Measurements from ENCODE around the gene MYOC. TPM values are rescaled to one million over a fixed set of nuclear protein-coding genes. Genes with fewer than 3 reads are reported as not detected.

The MYOC gene
- polyA plus RNA-seq, 1 of the 3 experiments (the other 2 are of a cell fraction): not detected

DNA sequence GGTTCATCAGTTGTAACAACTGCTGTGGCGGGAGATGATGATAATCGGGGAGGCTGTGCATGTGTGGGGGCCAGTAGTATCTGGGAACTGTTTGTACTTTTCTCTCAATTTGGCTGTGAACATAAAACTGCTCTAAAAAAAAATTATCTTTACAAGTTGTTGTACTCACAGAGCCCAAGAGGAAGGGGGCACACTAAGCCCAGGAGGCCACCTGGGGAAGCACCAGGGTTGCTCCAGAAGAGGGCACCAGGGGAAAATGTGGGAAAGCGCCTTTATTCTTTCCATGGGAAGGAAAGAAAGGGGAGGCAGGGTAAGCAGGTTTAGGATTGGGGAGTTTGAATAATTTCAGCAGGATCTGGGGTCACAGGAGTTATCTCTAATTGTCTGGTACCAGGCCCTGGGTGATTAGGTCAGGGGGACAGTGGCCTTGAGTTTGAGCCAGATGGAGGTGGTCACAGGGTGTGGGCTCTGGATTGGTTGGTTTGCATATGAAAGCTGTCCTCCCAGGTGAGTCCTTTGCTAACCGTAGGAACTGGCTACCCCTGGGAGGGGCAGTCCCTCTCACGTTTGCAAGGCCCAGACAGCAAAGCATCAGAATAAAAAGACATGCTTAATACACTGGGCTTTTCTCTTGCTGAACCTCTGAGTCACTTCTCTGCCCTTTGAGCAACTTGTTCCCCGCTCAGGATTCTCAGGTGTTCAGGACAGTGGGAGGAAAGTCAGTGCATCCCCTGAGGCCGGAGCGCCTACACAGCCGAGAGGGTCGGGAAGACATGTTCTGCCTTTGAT is 11.2 kb downstream of the MYOC start (continued):
- TF ChIP-seq, protein P1, sequence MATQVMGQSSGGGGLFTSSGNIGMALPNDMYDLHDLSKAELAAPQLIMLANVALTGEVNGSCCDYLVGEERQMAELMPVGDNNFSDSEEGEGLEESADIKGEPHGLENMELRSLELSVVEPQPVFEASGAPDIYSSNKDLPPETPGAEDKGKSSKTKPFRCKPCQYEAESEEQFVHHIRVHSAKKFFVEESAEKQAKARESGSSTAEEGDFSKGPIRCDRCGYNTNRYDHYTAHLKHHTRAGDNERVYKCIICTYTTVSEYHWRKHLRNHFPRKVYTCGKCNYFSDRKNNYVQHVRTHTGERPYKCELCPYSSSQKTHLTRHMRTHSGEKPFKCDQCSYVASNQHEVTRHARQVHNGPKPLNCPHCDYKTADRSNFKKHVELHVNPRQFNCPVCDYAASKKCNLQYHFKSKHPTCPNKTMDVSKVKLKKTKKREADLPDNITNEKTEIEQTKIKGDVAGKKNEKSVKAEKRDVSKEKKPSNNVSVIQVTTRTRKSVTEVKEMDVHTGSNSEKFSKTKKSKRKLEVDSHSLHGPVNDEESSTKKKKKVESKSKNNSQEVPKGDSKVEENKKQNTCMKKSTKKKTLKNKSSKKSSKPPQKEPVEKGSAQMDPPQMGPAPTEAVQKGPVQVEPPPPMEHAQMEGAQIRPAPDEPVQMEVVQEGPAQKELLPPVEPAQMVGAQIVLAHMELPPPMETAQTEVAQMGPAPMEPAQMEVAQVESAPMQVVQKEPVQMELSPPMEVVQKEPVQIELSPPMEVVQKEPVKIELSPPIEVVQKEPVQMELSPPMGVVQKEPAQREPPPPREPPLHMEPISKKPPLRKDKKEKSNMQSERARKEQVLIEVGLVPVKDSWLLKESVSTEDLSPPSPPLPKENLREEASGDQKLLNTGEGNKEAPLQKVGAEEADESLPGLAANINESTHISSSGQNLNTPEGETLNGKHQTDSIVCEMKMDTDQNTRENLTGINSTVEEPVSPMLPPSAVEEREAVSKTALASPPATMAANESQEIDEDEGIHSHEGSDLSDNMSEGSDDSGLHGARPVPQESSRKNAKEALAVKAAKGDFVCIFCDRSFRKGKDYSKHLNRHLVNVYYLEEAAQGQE (IDR thresholded peaks at IDR 0.05; ENCODE audit: low read depth, low read length): no peak
- no peak for TF ChIP-seq RXRA (IDR thresholded peaks at IDR 0.05; ENCODE audit: borderline replicate concordance, low read depth)
- no peak for TF ChIP-seq POLR2AphosphoS5 (IDR thresholded peaks at IDR 0.05; ENCODE audit: low read depth, low read length)
- no peak for TF ChIP-seq RCOR1 (IDR thresholded peaks at IDR 0.05; ENCODE audit: low read length)
- no peak for TF ChIP-seq ZBTB33 (IDR thresholded peaks at IDR 0.05; ENCODE audit: borderline replicate concordance, low read depth)
- no peak for TF ChIP-seq MEF2A (IDR thresholded peaks at IDR 0.05; ENCODE audit: borderline replicate concordance, low read depth)

GRCh38 chr1:171640225-171640624 is 12.3 kb downstream of the MYOC start:
- Histone ChIP-seq H2AFZ (ENCODE audit: low read depth) (no peak overlapping the region), H3K9me3 (no peaks in the 10 kb centered on the region), H3K36me3 (replicated peaks in 1 of 2; ENCODE audit: control insufficient read depth in 1 of 2, insufficient read depth in 2 of 2, low read length in 1 of 2) (no peaks in the 10 kb centered on the region), H3K4me3 (ENCODE audit: low read depth in 2 of 2, low read length in 1 of 2) (no peak overlapping the region), H3K27me3 (ENCODE audit: insufficient read depth) (peaks cover 6% of the 10 kb centered on the region; the same call in 1 of the 2 replicates), H3K4me2 (no peak overlapping the region), H3F3A (replicated peaks; ENCODE audit: insufficient read depth) (no peaks in the 10 kb centered on the region), H3K4me1 (ENCODE audit: control insufficient read depth in 1 of 2, insufficient read depth in 2 of 2, low read depth in 1 of 2, low read length in 1 of 2) (peaks cover 0 to 4% of the 10 kb centered on the region in 2 experiments; a peak in 1 of 4 replicates), H3K9ac (no peak overlapping the region), H3K27ac (ENCODE audit: low read depth in 2 of 2, low read length in 1 of 2) (no peak overlapping the region), H4K20me1 (ENCODE audit: insufficient read depth) (no peaks in the 10 kb centered on the region), H3K79me2 (ENCODE audit: insufficient read depth) (no peaks in the 10 kb centered on the region), H3K9me2 (no peaks in the 10 kb centered on the region)
- 55% methylated on average over 1 of the region's 1 CpG for WGBS (ENCODE audit: low lambda C conversion rate)
- TF ChIP-seq SMC3 (IDR thresholded peaks at IDR 0.05; ENCODE audit: low read depth, low read length): no peak
- TF ChIP-seq, protein P1 (IDR thresholded peaks at IDR 0.05; ENCODE audit: low read depth, low read length): no peak
- no peak for TF ChIP-seq TEAD4 (IDR thresholded peaks at IDR 0.05; ENCODE audit: borderline replicate concordance, insufficient read depth)
- POLR2A ChIA-PET: no interaction called here
- DNase-seq: no peak
- CTCF ChIA-PET: interaction anchor here (1.1 kb wide), 1 partner anchor 327 kb away, joined by 3 read pairs; no protein-coding TSS in a partner anchor
